Measurements from ENCODE around the gene PARN.

- TF ChIP-seq CTCF (IDR thresholded peaks at IDR 0.05) (no peak), POLR2A (IDR thresholded peaks at IDR 0.05) (no peak)
Measured at GRCh38 chr16:14618566-14618965, 11.5 kb downstream of the PARN start.
